ES-I3 (cell line): Measurements from ENCODE around the gene NCK2.

ENCODE experiments used
- H3K36me3 ChIP-seq: 2 replicates; pipeline ENCODE4 v1.6.1; 2013; ENCODE audit warnings: mild to moderate bottlenecking, low read length, control low read depth, moderate library complexity; ENCODE audit not compliant: insufficient read depth
- H3K4me1 ChIP-seq: 2 replicates; pipeline ENCODE4 v1.6.1; 2013; ENCODE audit warnings: mild to moderate bottlenecking, control low read depth, low read length; ENCODE audit not compliant: insufficient read depth
- H3K9ac ChIP-seq: 2 replicates; pipeline ENCODE4 v1.6.1; 2013; ENCODE audit warnings: low read depth, mild to moderate bottlenecking, low read length, moderate library complexity
- H3K9me3 ChIP-seq: 2 replicates; pipeline ENCODE4 v1.6.1; 2013; ENCODE audit warnings: mild to moderate bottlenecking, low read length, moderate library complexity; ENCODE audit not compliant: control insufficient read depth, insufficient read depth

The NCK2 gene

DNA sequence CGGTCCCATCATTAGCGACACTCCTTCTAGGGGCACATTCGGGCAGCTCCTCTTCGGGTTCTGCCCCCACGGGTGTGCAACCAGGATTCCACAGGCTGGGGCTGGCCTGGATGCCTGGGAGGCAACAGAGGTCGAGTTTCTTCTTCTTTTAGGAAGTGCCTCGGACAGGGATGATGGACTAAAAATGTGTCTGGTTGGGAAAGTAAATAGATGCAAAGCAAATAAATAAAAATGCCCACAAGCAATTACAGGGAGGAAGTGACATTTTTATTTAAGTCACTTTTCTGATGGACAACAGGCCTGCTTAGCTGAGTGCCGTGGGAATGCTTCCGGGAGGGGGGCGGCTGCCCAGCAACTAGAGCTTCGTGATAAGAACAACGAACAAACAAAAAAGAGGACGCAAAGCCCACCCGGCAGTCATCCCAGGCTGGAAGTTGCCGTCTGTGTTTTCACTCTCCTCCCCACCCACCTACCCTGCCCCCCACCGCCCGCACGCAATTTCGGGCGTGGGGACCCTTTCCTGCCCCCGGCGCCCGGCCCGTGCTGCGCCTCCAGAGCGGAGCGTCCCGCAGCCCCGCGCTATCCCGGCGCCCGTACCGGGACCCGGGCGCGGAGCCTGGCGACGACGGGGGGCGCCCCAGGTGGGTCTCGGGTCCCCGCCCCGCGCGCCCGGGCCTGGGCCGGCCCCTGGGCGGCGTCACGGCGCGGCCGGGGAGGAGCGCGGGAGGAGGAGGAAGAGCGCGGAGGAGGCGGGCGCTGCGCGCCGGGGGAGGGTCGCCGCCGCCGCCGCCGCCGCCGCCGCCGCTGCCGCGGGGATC, 412 bp upstream of the NCK2 start:
- H3K9ac ChIP-seq, result peak overlapping the region; percentile 31; the same call in 1 of the 2 replicates
- H3K4me1 ChIP-seq, result peaks cover 16% of the 10 kb centered on the region
- H3K36me3 ChIP-seq, result no peaks in the 10 kb centered on the region
- no peaks in the 10 kb centered on the region for H3K9me3 ChIP-seq

GRCh38 chr2:105746177-105747080, 1.7 kb downstream of the NCK2 start:
- Histone ChIP-seq H3K36me3 (peaks cover 2% of the 10 kb centered on the region; the same call in 1 of the 2 replicates), H3K9ac (peak overlapping the region; percentile 75; the same call in 1 of the 2 replicates), H3K4me1 (peaks cover 7% of the 10 kb centered on the region; the same call in 1 of the 2 replicates), H3K9me3 (no peaks in the 10 kb centered on the region)

GRCh38 chr2:105747254-105747894, 2.7 kb downstream of the NCK2 start:
- H3K36me3 ChIP-seq, result peaks cover 2% of the 10 kb centered on the region; the same call in 1 of the 2 replicates
- peaks cover 7% of the 10 kb centered on the region; the same call in 1 of the 2 replicates for H3K4me1 ChIP-seq
- H3K9me3 ChIP-seq, result no peaks in the 10 kb centered on the region
- H3K9ac ChIP-seq, result no peak overlapping the region

GRCh38 chr2:105747991-105748390, 3.3 kb downstream of the NCK2 start:
- H3K36me3 ChIP-seq, result peaks cover 2% of the 10 kb centered on the region; the same call in 1 of the 2 replicates
- no peaks in the 10 kb centered on the region for H3K9me3 ChIP-seq
- H3K4me1 ChIP-seq, result peaks cover 7% of the 10 kb centered on the region; the same call in 1 of the 2 replicates
- no peak overlapping the region for H3K9ac ChIP-seq

DNA sequence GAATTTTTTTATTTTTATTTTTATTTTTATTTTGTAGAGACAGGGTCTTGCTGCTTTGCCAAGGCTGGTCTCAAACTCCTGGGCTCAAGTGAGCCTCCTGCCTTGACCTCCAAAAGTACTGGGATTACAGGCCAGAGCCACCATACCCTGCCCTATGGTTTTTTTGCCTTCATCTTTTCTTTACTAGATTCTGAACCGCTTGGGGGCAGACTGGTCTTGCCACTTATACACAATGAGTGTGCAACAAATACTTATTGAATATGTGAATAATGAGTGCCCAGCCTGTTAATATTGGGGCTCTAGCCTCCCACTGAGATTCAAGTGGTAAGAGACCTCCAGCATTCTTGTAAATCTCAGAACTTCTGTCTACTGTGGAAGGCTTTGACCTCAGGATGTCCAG, 3.9 kb downstream of the NCK2 start:
- Histone ChIP-seq H3K9ac (no peak overlapping the region), H3K36me3 (peaks cover 2% of the 10 kb centered on the region; the same call in 1 of the 2 replicates), H3K9me3 (no peaks in the 10 kb centered on the region), H3K4me1 (peaks cover 7% of the 10 kb centered on the region)

DNA sequence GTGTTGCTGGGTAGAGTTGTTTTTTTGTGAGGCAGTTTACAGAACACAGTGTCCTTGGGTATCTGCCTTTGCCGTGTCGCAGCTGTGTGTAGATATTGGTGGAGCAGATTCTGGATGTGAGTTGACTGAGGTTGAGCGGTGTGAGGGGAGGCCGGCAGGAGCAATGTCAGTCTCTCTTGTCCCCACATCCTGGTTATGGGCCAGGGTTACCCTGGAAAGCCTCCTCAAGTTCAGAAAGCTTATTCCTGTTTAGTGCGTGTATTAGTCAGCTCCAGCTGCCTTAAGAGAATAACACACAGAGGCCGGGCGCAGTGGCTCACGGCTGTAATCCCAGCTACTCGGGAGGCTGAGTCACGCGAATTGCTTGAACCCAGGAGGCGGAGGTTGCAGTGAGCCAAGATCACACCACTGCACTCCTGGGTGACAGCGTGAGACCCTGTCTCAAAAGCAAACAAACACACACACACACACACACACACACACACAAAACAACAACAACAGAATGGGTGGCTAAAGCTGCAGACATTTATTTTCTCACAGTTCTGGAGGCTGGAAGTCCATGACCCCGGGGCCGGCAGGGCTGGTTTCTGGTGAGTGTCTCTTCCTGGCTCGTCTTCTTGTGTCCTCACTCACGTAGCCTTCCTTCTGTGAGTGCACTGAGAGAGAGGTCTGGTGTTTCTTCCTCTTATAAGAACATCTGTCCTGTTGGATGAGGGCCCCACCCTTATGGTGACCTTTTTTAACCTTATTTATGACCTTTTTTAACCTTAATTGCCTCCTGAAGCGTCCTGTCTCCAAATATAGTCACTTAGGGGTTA, 5.1 kb downstream of the NCK2 start:
- no peaks in the 10 kb centered on the region for H3K9me3 ChIP-seq

GRCh38 chr2:105750735-105751134, 6.0 kb downstream of the NCK2 start:
- no peaks in the 10 kb centered on the region for H3K9me3 ChIP-seq
- peaks cover 28% of the 10 kb centered on the region for H3K4me1 ChIP-seq

More for the DNA sequence above, 5.1 kb downstream of the NCK2 start:
- Histone ChIP-seq H3K9ac (no peak overlapping the region), H3K4me1 (peaks cover 19% of the 10 kb centered on the region), H3K36me3 (peaks cover 2% of the 10 kb centered on the region; the same call in 1 of the 2 replicates)

GRCh38 chr2:105751272-105751671, 6.6 kb downstream of the NCK2 start:
- no peak overlapping the region for H3K9ac ChIP-seq
- H3K4me1 ChIP-seq, result peaks cover 32% of the 10 kb centered on the region

More at GRCh38 chr2:105750735-105751134, 6.0 kb downstream of the NCK2 start:
- Histone ChIP-seq H3K36me3 (peaks cover 2% of the 10 kb centered on the region; the same call in 1 of the 2 replicates), H3K9ac (no peak overlapping the region)

DNA sequence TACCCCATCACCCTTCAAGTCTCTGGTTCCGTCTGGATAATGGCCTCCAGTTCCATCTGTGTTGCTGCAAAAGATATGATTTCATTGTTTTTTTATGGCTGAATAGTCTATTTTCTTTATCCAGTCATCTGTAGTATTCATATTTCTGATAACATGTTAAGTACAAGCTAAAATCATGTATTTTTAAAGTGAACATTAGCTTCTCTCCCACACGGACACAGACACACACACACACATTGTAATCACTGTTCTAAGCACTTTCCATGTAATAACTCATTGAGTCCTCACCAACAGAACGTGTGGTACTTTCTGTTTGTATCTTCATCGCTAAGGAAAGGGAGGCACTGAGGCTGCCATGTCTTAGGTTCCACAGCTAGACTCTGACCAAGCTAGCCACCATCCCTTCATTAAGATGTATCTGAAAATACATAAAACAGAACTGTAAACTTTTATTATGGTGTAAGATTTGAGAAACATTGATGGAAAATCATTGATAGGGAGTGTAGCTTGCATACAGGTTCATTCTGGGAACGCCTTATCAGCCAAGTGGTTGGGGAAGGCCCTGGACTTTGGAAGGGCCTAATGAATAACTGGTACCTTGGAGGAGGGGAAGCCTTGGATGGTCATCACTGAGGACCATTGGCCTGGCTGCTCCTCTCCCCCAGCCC, 8.1 kb downstream of the NCK2 start:
- H3K36me3 ChIP-seq, result peaks cover 2% of the 10 kb centered on the region; the same call in 1 of the 2 replicates

More at GRCh38 chr2:105751272-105751671, 6.6 kb downstream of the NCK2 start:
- Histone ChIP-seq H3K36me3 (peaks cover 2% of the 10 kb centered on the region; the same call in 1 of the 2 replicates), H3K9me3 (no peaks in the 10 kb centered on the region)

DNA sequence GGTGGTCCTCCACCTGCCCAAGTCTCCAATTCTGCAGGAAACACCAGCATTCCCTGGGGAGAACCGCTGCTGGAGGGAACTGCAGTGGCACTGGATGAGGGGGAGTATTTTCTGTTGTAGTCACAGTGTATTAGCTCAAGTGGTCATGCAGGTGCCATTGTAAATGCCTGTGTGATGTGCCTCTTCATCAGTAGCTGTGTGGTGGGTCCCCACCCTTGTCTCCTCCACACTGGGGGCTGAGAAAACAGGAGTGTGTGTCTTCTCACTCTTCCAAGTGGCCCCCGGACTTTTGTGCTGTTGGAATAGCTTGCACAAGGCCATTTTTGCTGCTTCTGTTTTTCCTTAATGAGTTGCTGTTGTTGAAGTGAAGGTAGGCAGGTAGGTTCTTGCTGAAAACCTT, 8.7 kb downstream of the NCK2 start:
- Histone ChIP-seq H3K36me3 (peaks cover 2% of the 10 kb centered on the region; the same call in 1 of the 2 replicates), H3K9ac (no peak overlapping the region), H3K9me3 (no peaks in the 10 kb centered on the region), H3K4me1 (peaks cover 25% of the 10 kb centered on the region)

More for the DNA sequence above, 8.1 kb downstream of the NCK2 start:
- no peaks in the 10 kb centered on the region for H3K9me3 ChIP-seq
- H3K9ac ChIP-seq, result no peak overlapping the region
- H3K4me1 ChIP-seq, result peaks cover 25% of the 10 kb centered on the region

GRCh38 chr2:105754011-105754410, 9.3 kb downstream of the NCK2 start:
- no peak overlapping the region for H3K9ac ChIP-seq
- H3K4me1 ChIP-seq, result peaks cover 25% of the 10 kb centered on the region
- peaks cover 2% of the 10 kb centered on the region; the same call in 1 of the 2 replicates for H3K36me3 ChIP-seq
- no peaks in the 10 kb centered on the region for H3K9me3 ChIP-seq

DNA sequence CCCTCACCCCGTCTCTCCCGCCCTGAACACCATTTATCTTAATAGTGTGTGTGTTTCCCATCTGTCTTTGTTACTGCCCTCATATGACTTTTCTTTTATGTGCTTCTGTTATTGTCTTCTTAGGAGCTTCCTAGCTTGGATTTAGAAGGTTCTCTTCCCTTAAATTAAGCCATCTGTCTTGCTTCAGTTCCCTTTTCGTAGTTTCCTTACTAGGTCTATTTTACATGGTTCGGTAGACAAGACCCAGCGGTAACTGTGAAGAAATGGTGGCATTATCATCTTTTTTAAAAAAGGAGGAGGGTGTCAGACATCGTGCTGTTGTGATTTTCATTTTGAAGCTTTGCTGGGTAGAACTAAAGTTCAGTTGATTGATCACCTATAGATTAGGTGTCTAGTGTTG, 10.3 kb downstream of the NCK2 start:
- Histone ChIP-seq H3K9me3 (no peaks in the 10 kb centered on the region), H3K9ac (no peak overlapping the region), H3K4me1 (peaks cover 29% of the 10 kb centered on the region), H3K36me3 (peaks cover 2% of the 10 kb centered on the region; the same call in 1 of the 2 replicates)

- no peaks in the 10 kb centered on the region for H3K9me3 ChIP-seq
- no peaks in the 10 kb centered on the region; the same call in 1 of the 2 replicates for H3K36me3 ChIP-seq
- peaks cover 29% of the 10 kb centered on the region for H3K4me1 ChIP-seq
- H3K9ac ChIP-seq, result no peak overlapping the region
Measured at GRCh38 chr2:105755895-105756294, 11.2 kb downstream of the NCK2 start.
